ENCODE measurements around the gene TTC39B.

DNA sequence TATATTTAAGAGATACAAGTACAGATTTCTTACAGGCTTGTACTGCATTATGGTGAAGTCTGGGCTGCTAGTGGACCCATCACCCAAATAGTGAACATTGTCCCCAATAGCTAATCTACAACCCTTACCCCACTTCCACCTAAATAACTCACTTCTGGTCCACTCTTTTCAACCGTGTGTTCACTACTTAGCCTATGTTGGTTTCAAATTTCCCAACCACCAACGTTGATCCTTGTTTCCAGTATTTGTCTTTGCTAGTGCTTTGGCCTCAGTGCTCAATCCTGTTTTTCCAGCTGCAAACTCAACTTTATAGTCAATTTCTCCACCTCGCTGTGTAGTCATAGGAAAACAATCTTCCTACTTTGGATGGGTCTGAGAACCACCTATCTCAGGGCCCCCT is 45.3 kb upstream of the TTC39B start:
- TF ChIP-seq, protein P1, sequence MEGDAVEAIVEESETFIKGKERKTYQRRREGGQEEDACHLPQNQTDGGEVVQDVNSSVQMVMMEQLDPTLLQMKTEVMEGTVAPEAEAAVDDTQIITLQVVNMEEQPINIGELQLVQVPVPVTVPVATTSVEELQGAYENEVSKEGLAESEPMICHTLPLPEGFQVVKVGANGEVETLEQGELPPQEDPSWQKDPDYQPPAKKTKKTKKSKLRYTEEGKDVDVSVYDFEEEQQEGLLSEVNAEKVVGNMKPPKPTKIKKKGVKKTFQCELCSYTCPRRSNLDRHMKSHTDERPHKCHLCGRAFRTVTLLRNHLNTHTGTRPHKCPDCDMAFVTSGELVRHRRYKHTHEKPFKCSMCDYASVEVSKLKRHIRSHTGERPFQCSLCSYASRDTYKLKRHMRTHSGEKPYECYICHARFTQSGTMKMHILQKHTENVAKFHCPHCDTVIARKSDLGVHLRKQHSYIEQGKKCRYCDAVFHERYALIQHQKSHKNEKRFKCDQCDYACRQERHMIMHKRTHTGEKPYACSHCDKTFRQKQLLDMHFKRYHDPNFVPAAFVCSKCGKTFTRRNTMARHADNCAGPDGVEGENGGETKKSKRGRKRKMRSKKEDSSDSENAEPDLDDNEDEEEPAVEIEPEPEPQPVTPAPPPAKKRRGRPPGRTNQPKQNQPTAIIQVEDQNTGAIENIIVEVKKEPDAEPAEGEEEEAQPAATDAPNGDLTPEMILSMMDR (IDR thresholded peaks at IDR 0.05) = no peak
- TF ChIP-seq POLR2A (IDR thresholded peaks at IDR 0.05) = no peak

Measured in transverse colon (tissue), 3 donors.